Ishikawa (cell line): ENCODE results near the gene DOC2B.

Experiments used
- CEBPB ChIP-seq: IDR thresholded peaks from 2 replicates; pipeline ENCODE4 v1.6.1; 2012
- CREB1 ChIP-seq: IDR thresholded peaks from 2 replicates; pipeline ENCODE4 v1.6.1; 2012; ENCODE audit warnings: low read depth
- EGR1 ChIP-seq: IDR thresholded peaks from 2 replicates; pipeline ENCODE4 v1.6.1; 2012
- EP300 ChIP-seq: IDR thresholded peaks from 2 replicates; pipeline ENCODE4 v1.6.1; 2012; ENCODE audit warnings: borderline replicate concordance
- FOXM1 ChIP-seq: IDR thresholded peaks from 2 replicates; pipeline ENCODE4 v1.6.1; 2012; ENCODE audit warnings: low read depth, borderline replicate concordance
- NFIC ChIP-seq: IDR thresholded peaks from 2 replicates; pipeline ENCODE4 v1.6.1; 2012
- RAD21 ChIP-seq: IDR thresholded peaks from 2 replicates; pipeline ENCODE4 v1.6.1; 2012; ENCODE audit warnings: low read depth
- TAF1 ChIP-seq: IDR thresholded peaks from 2 replicates; pipeline ENCODE4 v1.6.1; 2012; ENCODE audit warnings: low read depth, mild to moderate bottlenecking
- TCF12 ChIP-seq: IDR thresholded peaks from 2 replicates; pipeline ENCODE4 v1.6.1; 2012; ENCODE audit warnings: low read depth
- TEAD4 ChIP-seq: IDR thresholded peaks from 2 replicates; pipeline ENCODE4 v1.6.1; 2012
- YY1 ChIP-seq: IDR thresholded peaks from 2 replicates; pipeline ENCODE4 v1.6.1; 2012; ENCODE audit warnings: low read depth
- ZBTB7A ChIP-seq: IDR thresholded peaks from 2 replicates; pipeline ENCODE4 v1.6.1; 2012; ENCODE audit warnings: low read depth
- TF ChIP-seq, protein P1 (sequence below): IDR thresholded peaks from 2 replicates; pipeline ENCODE4 v1.6.1; 2012
- TF ChIP-seq, protein P2 (sequence below): IDR thresholded peaks from 2 replicates; pipeline ENCODE4 v1.6.1; 2012
- TF ChIP-seq, protein P3 (sequence below): IDR thresholded peaks from 2 replicates; pipeline ENCODE4 v1.6.1; 2012; ENCODE audit warnings: low read depth, mild to moderate bottlenecking

DOC2B gene

DNA sequence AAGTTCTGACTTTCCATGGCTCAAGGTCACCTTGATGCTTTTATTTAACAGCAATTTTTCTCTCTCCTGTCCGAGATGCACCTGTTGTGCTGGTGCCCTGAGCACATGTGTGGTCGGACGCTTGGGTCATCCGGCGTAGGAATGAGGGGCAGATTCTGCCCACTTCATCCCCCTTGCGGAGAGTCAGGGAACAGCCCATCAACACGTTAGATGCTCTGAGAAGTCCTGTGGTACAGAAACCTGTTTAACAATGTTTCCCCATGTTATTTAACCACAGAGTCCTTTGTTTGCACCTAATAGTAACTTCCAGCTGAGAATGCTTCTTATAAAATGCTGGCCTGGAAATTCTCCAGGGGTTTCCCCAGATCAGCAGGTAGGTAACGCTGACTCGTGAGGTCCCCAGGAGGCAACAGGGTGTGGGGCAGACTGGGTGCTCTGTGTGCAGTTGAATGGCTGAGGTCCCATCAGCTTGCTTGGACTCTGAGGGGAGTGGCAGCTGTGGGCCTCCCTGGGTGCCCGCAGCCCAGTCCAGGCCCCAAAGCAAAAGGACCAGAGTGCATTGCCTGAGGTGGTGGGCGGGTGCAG is 17.8 kb downstream of the DOC2B start:
- TF ChIP-seq YY1 (no peak), EGR1 (no peak), FOXM1 (no peak), CEBPB (no peak), NFIC (no peak)
- TF ChIP-seq, protein P1, sequence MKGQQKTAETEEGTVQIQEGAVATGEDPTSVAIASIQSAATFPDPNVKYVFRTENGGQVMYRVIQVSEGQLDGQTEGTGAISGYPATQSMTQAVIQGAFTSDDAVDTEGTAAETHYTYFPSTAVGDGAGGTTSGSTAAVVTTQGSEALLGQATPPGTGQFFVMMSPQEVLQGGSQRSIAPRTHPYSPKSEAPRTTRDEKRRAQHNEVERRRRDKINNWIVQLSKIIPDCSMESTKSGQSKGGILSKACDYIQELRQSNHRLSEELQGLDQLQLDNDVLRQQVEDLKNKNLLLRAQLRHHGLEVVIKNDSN: no peak

DNA sequence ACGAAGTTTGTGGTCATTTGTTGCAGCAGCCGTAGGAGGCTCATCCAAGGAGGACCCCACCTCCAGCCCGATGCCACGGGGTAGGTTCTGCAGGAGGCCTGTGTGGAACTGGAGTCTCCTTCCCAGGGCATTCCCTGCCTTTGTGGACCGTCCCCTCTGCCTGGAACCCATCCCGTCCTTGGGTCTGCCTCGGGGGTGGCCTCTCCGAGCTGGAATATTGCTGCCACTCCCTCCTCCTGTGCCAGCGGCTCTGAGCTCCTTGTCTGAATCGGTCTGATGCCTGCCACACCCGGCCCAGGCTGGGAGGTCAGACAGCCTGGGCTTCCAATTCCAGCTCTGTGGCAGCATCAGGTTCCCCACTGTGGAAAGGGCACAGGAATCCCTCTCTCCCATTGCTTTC is 18.8 kb downstream of the DOC2B start:
- TF ChIP-seq, protein P2, sequence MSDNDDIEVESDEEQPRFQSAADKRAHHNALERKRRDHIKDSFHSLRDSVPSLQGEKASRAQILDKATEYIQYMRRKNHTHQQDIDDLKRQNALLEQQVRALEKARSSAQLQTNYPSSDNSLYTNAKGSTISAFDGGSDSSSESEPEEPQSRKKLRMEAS: no peak
- TF ChIP-seq EGR1 (no peak), CEBPB (no peak), TCF12 (no peak), YY1 (no peak), RAD21 (no peak), NFIC (no peak), CREB1 (no peak), TAF1 (no peak), EP300 (no peak), TEAD4 (no peak), FOXM1 (no peak), ZBTB7A (no peak)
- TF ChIP-seq, protein P3, sequence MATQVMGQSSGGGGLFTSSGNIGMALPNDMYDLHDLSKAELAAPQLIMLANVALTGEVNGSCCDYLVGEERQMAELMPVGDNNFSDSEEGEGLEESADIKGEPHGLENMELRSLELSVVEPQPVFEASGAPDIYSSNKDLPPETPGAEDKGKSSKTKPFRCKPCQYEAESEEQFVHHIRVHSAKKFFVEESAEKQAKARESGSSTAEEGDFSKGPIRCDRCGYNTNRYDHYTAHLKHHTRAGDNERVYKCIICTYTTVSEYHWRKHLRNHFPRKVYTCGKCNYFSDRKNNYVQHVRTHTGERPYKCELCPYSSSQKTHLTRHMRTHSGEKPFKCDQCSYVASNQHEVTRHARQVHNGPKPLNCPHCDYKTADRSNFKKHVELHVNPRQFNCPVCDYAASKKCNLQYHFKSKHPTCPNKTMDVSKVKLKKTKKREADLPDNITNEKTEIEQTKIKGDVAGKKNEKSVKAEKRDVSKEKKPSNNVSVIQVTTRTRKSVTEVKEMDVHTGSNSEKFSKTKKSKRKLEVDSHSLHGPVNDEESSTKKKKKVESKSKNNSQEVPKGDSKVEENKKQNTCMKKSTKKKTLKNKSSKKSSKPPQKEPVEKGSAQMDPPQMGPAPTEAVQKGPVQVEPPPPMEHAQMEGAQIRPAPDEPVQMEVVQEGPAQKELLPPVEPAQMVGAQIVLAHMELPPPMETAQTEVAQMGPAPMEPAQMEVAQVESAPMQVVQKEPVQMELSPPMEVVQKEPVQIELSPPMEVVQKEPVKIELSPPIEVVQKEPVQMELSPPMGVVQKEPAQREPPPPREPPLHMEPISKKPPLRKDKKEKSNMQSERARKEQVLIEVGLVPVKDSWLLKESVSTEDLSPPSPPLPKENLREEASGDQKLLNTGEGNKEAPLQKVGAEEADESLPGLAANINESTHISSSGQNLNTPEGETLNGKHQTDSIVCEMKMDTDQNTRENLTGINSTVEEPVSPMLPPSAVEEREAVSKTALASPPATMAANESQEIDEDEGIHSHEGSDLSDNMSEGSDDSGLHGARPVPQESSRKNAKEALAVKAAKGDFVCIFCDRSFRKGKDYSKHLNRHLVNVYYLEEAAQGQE: no peak
- TF ChIP-seq, protein P1: no peak

DNA sequence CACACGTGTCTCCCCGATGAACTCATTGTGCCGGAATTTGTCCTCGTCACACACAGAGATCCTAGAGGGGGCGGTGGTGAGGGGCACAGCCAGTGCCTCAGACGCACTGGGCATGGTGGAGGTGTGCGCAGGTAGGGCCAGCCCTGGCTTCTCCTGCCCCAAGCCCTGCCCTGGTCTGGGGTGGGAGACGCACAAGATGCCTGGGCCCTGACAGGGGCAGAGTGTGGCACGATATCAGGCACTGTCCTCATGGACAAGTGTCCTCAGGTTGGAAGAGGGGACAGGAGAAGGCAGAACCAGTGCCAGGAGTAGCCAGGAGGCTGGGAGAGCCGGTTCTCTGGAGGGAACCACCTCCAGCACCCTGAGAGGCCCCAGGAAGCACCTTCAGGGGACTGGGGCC is 20.0 kb downstream of the DOC2B start:
- no peak for TF ChIP-seq NFIC
- TF ChIP-seq, protein P1: no peak

DNA sequence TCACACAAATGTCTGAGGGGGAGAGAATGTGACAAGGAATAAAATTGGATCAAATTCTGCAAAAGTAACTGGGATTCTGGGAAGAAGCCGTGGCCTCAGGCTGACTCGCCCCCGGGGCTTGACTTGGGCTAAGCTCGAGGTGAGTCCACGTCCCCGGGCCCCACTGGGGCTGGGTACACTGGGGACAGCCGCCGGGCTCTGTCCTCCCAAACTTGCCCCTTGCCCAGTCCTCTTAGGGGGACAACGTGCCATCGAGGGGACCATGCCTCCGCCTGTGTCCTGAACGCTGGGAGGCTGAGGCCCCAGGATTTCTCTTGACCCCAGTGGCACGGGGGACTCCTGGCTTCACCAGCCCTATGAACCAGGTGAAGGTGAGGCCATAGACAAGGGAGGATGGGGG is 21.1 kb downstream of the DOC2B start:
- TF ChIP-seq NFIC: no peak
- no peak for TF ChIP-seq TAF1

DNA sequence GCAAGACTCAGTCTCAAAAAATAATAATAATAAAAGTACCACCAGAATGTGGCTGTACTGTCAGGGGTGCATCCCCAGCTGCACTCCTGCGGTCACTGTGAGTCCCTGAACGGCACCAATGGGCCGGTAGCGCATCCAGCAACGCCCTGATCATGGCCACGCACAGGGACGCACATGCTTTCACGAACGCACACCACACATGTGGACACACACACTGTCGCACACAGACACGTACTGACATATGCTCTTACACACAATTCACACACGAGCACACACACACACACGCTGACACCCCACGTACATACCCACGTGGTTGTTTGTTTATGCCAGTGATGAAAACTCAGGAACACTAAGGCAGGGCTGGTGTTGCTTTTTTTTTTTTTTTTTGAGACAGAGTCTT is 21.8 kb downstream of the DOC2B start:
- TF ChIP-seq, protein P3: no peak
- TF ChIP-seq ZBTB7A (no peak), EGR1 (no peak), EP300 (no peak), TCF12 (no peak), TAF1 (no peak), CREB1 (no peak), NFIC (no peak), TEAD4 (no peak), FOXM1 (no peak), YY1 (no peak), CEBPB (no peak), RAD21 (no peak)
- TF ChIP-seq, protein P2: no peak
- TF ChIP-seq, protein P1: no peak

DNA sequence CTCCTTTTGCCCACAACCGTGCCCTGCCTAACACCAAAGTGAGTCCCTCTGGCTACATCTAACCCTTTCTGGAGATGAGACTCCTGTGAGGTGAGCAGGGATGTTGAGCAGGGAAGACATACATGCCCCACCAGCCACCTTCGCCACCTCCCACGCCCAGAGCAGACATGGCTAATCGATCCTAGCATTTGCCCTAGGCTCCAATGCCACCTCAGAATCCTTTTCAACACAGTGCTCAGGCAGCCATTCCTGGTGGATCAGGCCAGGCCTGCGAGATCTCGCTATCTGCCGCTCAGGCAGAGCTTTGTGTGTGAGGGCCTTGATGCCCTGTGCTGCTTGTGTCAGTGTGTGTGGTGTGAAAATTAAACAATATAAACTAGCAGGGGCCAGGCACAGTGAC is 23.1 kb downstream of the DOC2B start:
- TF ChIP-seq, protein P2: no peak
- TF ChIP-seq EP300: no peak
- no peak for TF ChIP-seq CEBPB
